Uterus (tissue), 4 donors: ENCODE measurements around the gene TAF11L2. TPM values are rescaled to one million over a fixed set of nuclear protein-coding genes. Genes with fewer than 3 reads are reported as not detected.
"Not testable (repeated sequence)": the region's sequence is repeated elsewhere in the genome, so short reads cannot be mapped to it uniquely, and the experiment has no call there.

ENCODE experiments used
- DNase-seq, 2 donors: peaks; one replicate each; pipeline ENCODE4 v3.0.0-alpha.2; 2019 to 2020
- H3K27ac ChIP-seq, 2 donors: fragments of 200-600 bp; sonication (generic); 1 replicate in 1 of 2; 2 replicates in 1 of 2; pipeline ENCODE4 v1.5.1; 2016 to 2018
- H3K27me3 ChIP-seq, 2 donors: fragments of 200-600 bp; sonication (generic); one replicate each; pipeline ENCODE4 v1.5.1; 2018 to 2019; ENCODE audit warnings: control low read depth in 1 of 2
- H3K36me3 ChIP-seq, 2 donors: fragments of 200-600 bp; sonication (generic); one replicate each; pipeline ENCODE4 v1.5.1; 2019; ENCODE audit warnings: control low read depth in 1 of 2
- H3K4me1 ChIP-seq, 2 donors: fragments of 200-600 bp; sonication (generic); one replicate each; pipeline ENCODE4 v1.5.1; 2018 to 2019; ENCODE audit warnings: control low read depth in 1 of 2
- H3K4me3 ChIP-seq, 2 donors: fragments of 200-600 bp; sonication (generic); 1 replicate in 1 of 2; 2 replicates in 1 of 2; pipeline ENCODE4 v1.5.1; 2018 to 2019; ENCODE audit warnings: mild to moderate bottlenecking in 1 of 2
- H3K9me3 ChIP-seq, 2 donors: fragments of 200-600 bp; sonication (generic); one replicate each; pipeline ENCODE4 v1.5.1; 2019; ENCODE audit warnings: control low read depth in 1 of 2
- intact Hi-C: fragments of 100-400 bp; cut with DNase I; formaldehyde crosslinking; loops from one replicate; pipeline ENCODE4 v1.15.1; 2023; ENCODE audit warnings: low total_unique reads
- small RNA-seq: library from RNA; depleted of rRNA; stranded (forward); fragments of <200 nt; gene quantifications from one replicate; pipeline ENCODE3, GENCODE V24; 2016
- total RNA-seq, 4 donors: library from RNA; depleted of rRNA in 3 of 4; stranded (reverse); fragments of >200 nt in 3 of 4; gene quantifications; one replicate each; pipeline versions ENCODE4 v1.1.0 to v1.2.4, GENCODE V29; 2014 to 2023
- donor health status: DM: yes; HTN: yes; CAD: no.

The TAF11L2 gene
- total RNA-seq, 4 donors from 2014 or later: not detected

GRCh38 chr5:17526504-17526903, 28.5 kb downstream of the TAF11L2 start:
- intact Hi-C loops, H3K27me3 ChIP-seq, H3K4me3 ChIP-seq, H3K9me3 ChIP-seq, H3K27ac ChIP-seq, H3K36me3 ChIP-seq, H3K4me1 ChIP-seq: not testable (repeated sequence)
- peak in 1 of 2 donors; percentile 32 for DNase-seq

DNA sequence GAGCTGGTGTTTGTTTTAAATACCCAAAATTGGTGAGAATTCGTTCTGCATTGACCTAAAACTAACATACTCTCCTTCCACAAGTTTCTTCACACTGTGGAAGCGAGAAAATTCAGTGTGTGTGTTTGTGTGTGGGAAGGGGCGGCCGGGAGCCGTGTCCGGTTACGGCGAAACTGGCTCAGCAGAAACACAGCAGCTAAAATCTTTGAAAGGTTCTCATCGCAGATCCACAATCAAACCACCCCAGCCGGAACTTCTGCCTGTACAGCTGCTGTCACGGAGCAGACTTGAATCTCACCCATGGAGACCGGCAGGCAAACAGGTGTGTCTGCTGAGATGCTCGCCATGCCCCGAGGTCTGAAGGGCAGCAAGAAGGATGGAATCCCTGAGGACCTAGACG, 30.3 kb downstream of the TAF11L2 start, which contains the start of gene TAF11L6:
Gene TAF11L6 (plus strand): TSS at position 301 of the 400 bp plus-strand sequence.
- H3K4me1 ChIP-seq, DNase-seq, intact Hi-C loops, H3K36me3 ChIP-seq, H3K9me3 ChIP-seq, H3K27ac ChIP-seq, H3K27me3 ChIP-seq, H3K4me3 ChIP-seq: not testable (repeated sequence)

Small RNAs within 50 kb of the gene (small RNA-seq; reads per million reads assigned to genes)
- gene AC106774.3: not detected

Other genes starting within 250 kb of the TAF11L2 start
- gene TAF11L3, start 20.1 kb downstream of the TAF11L2 start, total RNA-seq: not detected
- gene TAF11L4, start 23.6 kb downstream of the TAF11L2 start, total RNA-seq: not detected
- gene TAF11L5, start 27.0 kb downstream of the TAF11L2 start, total RNA-seq: not detected
- gene TAF11L6, start 30.4 kb downstream of the TAF11L2 start, total RNA-seq: not detected
- not detected for gene TAF11L7, start 87.5 kb downstream of the TAF11L2 start, total RNA-seq
- gene TAF11L8, start 92.7 kb downstream of the TAF11L2 start, total RNA-seq: not detected
- gene TAF11L9, start 96.2 kb downstream of the TAF11L2 start, total RNA-seq: not detected
- not detected for gene TAF11L10, start 99.6 kb downstream of the TAF11L2 start, total RNA-seq
- not detected for gene TAF11L11, start 106.0 kb downstream of the TAF11L2 start, total RNA-seq
- gene TAF11L12, start 112.2 kb downstream of the TAF11L2 start, total RNA-seq: not detected
- gene TAF11L13, start 133.9 kb downstream of the TAF11L2 start, total RNA-seq: not detected
- not detected for gene TAF11L14, start 136.2 kb downstream of the TAF11L2 start, total RNA-seq